ENCODE measurements around the gene AGER.
"Not testable (repeated sequence)": the region's sequence is repeated elsewhere in the genome, so short reads cannot be mapped to it uniquely, and the experiment has no call there.

The AGER gene

DNA sequence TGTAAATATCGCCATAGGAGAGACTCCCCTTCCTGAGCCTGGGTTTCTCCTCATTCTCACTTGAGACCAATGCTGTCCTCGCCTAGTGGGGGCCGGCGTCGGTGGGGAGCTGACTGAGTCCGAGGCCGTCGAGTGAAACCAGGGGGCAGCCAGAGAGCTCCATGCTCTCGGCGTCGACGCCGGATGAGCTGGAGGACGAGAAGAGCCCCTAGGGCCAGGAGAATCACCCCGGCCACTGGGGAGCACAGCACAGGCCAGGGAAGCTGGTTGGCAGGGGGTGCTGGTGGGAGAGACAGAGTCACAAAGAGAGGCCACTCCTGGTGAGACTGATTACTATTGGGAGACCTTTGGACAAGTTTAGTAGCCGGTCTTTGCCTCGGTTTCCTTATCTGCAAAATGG, 14.8 kb upstream of the AGER start:
- no peak for DNase-seq (ENCODE audit: low read depth)

DNA sequence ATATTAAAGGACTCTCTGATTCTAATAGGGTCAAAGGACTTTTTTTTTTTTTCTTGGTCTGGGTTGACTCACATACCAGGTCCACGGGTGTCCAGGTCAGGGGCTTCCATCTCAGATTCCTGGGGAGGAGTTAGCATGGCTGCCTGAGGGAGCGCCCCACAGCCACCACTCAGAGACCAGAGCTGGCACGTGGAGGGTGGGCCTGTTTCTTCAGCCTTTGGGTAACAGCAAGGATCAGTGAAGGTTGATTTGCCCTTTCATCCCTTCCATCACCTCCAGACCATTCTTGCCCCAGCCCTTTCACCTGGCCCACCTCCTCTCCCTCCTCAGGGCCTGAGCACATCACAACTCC, 14.3 kb upstream of the AGER start:
- no peak for DNase-seq (ENCODE audit: low read depth)

DNA sequence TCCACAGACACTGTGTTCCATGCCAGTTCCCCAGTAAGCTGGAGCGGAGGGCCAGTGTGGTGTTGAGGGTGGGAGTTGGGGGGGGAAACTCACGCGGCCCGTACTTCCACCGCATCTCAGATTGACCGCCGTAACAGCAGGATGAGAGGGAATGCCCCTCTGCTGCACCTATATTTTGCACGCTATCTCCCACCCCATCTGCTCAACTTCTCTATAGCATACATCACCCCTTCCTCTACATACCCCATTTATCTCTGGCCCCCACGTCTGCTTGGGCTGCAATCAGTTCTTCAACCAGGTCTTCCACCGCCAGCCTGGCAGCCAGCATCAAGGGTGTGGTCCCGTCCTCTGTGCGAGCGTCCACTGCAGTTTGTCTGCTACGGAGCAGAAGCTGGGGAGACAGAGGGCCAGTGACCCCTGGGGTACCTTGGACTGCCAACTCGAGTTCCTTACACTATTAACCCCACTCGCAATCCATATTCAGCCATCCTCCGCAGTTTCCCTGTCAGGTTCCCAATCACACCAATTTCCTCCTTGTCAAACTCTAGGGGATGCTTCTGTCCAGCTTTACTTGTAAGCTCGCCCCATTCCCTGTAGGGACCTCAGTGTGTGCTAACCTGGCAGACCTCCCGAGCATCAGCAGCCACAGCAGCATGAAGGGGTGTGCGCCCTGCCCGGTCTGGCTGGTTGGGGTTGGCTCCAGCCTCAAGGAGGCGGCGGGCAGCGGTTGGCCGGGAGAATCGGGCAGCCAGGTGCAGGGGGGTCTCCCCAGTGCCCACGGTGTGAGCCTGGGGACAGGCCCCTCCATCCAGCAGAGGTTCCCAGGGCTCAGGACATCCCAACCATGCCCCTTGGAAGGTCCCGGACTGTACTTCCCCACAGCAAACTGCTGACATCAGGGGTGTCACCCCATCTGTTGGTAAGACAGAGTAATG, 12.9 kb upstream of the AGER start:
- DNase-seq (ENCODE audit: low read depth): no peak

GRCh38 chr6:32195902-32196681, 12.0 kb upstream of the AGER start:
- DNase-seq (ENCODE audit: low read depth): no peak

DNA sequence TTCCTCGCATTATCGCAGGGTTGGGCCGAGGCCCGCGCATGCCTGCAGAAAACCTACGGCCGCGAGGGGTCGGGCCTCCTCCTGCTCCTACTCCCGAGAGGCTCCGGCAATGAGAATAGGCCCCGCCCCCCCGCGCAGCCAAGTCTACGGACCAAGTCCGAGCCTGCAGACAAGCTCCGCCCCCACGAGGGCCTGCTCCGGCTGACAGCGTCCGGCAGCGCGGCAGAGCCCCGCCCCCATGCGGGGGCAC, 11.5 kb upstream of the AGER start:
- peak; percentile 95 for DNase-seq (ENCODE audit: low read depth)

DNA sequence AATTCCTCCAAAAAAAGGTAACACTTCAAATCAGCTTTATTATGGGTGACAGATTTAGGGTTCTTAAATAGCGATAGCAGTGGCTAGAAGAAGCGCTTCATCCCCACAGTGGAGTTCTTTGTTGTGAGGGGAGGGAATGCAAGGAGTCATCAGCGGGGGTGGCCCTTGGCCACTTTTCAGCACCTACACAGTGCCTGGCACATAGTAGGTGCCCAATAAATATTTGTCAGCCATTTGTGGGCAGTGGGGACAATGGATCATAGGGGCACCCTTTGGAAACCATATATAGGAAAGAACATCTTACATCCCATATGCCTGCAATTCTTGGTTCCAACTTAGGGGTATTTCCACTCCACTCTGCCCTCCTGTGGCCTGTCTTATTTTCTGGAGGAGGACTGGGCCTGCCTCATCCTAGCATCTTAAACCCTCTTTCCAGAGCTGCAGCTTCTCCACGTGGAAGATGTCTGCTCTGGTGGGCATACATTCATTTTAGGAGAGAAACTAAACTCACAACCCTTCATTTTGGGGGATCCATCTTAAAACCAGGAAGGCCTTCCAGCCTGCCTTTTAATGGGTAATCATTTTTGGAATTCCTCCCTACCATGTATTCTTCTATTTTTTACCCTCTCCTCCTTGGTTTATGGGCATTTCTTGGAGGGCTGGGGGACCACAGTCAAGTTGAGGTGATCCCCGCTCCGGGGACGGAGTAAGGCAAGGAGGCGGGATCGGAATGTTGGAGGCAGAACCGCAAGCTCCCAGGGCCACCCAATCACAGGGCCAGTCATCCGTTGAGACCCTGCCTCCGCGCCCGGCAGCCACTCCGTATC, 11.0 kb upstream of the AGER start:
- DNase-seq (ENCODE audit: low read depth): no peak

DNA sequence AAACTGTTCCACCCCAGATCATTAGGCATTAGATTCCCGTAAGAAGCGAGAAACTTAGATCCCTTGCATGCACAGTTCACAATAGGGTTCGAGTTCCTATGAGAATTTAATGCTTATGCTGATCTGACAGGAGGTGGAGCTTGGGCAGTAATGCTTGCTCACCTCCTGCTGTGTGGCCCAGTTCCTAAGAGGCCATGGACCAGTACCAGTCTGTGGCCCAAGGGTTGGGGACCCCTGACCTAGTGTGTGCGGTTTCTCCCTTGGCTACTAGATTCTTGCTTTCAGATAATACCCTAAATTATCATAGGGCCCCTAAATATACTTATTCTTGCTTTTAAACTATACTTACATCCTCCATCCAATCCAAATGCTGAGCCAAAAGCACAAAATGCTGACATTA, 10.3 kb upstream of the AGER start:
- no peak for DNase-seq (ENCODE audit: low read depth)

DNA sequence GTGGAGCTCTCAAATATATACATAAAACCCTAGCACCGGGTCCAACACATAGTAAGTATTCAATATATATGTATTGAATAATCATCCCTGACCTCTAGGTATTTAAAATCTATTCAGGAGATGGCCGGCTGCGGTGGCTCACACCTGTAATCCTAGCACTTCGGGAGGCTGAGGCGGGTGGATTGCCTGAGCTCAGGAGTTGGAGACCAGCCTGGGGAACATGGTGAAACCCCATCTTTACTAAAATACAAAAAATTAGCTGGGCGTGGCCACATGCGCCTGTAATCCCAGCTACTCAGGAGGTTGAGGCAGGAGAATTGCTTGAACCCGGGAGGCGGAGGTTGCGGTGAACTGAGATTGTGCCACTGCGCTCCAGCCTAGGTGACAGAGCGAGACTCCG, 9.0 kb upstream of the AGER start:
- not testable (repeated sequence) for DNase-seq (ENCODE audit: low read depth)

DNA sequence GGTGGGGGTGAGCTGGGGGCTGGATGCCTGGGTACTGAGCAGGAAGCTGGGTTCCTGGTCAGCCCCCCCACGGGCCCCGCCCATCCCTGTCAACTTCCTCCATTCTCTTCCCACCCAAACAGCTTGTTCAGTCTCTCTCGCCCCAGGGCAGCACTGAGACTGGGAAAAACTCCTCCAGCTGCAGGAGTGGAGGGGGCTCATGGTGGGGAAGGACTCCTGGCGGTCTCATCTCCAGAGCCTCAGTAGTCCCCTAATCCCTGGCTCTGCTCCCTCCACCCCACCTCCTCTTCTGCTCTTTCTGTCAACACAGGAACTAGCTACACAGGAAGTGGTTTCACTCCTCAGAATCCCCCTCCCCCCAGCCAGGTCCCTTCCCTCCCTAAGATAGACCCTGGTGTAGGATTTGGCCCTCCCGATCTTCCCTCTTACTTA, 8.6 kb upstream of the AGER start, which contains the start of gene GPSM3:
Gene GPSM3, minus strand, starts transcription at position 36 of the 432 bp plus-strand sequence. CDS start 130 bp downstream, outside the sequence.
- no peak for DNase-seq (ENCODE audit: low read depth)

- no peak for DNase-seq (ENCODE audit: low read depth)
These were observed 7.9 kb upstream of the AGER start for GRCh38 chr6:32191696-32192607.

DNA sequence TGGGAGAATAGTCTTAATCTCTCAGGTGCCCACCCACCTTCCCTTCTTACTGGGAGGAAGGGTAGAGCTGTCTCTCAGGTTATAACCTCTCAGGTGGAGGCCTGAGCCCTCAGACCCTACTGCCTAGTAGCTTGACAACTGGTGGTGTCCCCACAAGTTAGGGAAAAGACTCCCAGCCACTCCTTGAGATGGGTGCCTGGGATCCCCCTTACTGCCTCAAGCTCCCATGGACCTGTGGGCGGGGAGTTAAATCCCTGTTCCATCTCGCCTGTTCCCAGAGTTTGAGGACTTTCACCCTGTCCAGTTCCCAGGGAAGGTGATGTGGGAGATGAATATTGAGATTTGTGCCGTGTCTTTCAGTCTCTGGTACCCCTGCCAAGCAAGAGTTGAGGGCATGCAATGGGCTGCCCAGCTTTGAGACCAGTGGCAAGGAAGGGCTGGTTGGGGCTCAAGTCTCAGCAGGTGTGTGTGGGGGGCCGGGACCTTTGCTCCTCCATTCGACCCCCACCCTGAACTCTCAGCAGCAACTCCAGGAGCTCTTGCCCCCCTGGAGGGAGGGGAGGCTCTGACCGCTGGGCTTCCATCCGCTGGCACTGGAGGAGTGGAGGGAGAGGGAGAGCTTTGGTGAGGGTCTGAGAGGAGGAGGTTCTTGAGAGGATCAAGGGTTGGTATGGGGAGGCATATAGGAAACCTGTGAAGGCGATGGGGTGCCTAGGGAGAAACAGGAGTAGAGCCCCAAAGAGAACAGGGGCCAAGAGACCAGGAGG, 7.0 kb upstream of the AGER start:
- no peak for DNase-seq (ENCODE audit: low read depth)

DNA sequence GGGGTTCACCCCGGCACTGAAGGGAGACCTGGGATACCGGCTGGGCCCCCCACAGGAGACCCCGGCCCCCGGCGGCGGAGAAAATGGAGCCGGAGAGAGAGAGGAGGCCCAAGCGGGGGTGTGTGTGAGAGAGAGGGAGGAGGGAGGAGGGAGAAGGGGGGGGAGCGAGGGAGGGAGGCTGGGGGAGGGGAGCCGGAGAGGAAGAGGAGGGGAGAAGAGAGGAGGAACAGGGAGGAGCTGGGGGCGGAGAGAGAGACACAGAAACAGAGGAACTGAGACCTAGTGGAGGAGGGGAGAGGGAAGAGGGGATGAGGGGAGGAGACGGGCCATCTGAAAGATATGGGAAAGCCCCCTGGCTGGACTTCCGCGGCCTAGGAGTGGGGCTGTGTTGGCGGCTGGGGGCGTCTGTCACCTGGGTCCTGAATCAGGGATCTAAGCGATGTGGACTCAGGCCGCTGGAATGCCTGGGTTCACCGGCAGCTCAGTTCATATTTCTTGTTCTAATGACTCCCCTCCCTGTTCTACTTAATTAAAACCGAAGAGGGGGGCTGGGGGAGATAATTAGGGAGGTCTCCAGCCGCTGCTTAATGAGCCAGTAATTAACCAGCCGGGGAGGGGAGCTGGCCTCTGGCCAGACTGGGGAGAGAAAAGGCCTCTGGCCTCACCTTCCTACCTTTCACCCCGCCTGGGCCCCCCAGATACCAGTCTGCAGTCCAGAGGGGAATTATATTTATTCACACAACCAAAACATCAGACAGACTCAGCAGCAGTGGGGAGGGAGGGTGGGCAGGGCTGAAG, 6.2 kb upstream of the AGER start, which contains the start of gene PBX2:
Gene PBX2, minus strand, starts transcription at position 149 of the 798 bp plus-strand sequence. CDS start 287 bp downstream, outside the sequence.
- peak; percentile 56 for DNase-seq (ENCODE audit: low read depth)

GRCh38 chr6:32189742-32190053, 5.6 kb upstream of the AGER start:
- DNase-seq (ENCODE audit: low read depth): no peak

DNA sequence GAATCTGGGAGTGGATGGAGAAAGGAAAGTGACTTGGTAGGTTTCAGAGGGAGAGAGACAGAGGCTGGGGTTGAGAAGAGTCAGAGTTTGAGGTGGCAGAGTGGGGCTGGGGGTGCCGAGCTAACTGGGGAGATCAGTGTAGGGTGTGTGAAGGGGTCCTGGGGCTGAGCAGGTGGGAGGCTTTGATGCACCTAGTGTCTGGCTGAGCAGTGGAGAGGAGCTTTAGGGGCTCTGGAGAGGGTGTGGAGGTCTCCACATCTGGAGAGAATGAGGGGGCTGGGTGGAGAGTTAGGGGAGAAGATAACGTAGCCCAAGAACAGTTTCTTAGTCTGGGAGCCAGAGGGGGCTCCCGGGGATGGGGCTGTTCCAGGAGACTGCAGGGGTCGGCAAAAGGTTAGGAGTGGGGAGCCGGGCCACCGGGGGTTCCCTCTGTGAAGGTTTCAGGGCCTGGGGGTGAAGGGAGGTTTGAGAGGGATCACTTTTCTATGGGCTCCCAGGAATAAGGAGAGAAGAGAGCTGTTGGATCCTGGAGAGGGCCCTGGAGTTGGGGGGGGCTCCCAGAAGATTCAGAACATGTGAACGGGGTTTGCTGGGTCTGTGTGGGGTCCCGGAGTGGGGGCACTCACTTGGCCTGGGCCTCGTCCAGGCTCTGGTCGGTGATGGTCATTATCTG, 5.2 kb upstream of the AGER start:
- no peak for DNase-seq (ENCODE audit: low read depth)

- no peak for DNase-seq (ENCODE audit: low read depth)
These were observed 4.5 kb upstream of the AGER start for GRCh38 chr6:32188381-32189068.

DNA sequence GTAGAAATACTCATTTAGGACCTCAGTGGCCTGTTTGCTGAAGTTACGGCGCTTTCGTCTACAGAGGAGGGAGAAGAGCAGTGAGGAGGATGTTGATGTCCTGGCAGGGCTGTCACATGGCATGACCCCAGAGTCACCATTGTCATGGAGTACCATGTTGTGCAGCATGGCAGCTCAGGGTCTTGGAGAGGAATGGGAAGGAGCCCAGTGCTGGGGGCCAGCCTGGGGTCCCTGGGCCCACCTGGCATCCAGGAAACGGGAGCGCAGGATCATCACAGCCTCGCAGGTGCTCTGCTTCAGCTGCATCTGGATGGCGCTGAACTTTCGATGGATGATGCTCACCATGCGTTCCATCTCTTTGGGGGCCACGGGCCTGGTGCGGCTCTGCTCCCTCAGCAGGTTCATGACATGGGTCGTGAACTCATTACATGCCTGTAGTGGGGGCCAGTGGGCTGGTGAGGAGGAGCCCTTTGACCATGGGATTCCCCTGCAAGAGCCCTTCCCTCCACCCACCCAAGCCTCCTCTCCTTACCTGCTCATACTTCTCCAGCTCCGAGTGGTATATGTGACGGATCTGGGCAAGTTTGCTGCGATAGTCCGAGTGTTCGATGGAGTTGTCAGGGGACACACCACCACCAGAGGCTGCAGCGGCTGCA, 3.8 kb upstream of the AGER start:
- DNase-seq (ENCODE audit: low read depth): not testable (repeated sequence)

DNA sequence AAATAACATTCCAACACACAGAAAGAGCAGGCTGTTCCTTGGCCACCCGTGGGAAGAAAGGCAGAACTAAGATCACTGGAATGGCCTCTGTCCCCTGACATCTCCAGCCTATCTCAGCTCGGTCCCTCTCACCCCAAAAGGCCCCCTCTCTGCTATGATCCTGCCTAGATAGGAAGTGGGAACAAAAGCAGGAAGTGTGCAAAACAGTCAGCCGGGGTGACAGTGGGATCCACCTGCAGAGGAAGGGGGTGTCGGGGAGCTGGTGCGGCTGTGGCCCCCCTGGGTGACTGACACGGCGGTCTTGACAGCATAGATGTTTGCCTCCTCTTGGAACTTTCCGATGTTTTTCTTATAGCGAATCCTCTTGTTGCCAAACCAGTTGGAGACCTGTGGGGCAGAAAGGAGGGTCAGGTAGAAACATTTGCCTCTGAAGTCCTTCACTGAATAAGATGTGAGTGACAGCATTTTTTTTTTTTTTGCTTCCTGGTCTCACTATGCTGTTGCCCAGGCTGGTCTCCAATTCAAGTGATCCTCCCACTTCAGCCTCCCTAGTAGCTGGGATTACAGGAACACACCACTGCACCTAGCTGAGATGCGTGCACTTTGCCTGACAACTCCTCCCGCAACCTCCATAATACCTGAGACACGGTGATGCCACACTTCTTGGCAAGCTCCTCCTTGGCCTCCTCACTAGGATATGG, 3.1 kb upstream of the AGER start:
- DNase-seq (ENCODE audit: low read depth): no peak

All from HS-5 (cell line).